RWPE2 (cell line): ENCODE measurements around the gene SMYD3.

Source experiments
- ATAC-seq: fragments of 200-7000 bp; cut with Tn5 transposase; 3 replicates; pipeline ENCODE4 v1.9.1; 2021; ENCODE audit warnings: low read depth
- DNase-seq: peaks from one replicate; pipeline ENCODE4 v3.0.0-alpha.2; 2020; ENCODE audit warnings: low spot score
- H3K27ac ChIP-seq: fragments of 450-650 bp; 2 replicates; pipeline ENCODE4 v1.5.1; 2017; ENCODE audit warnings: mild to moderate bottlenecking; ENCODE audit not compliant: poor library complexity, severe bottlenecking
- H3K27me3 ChIP-seq: fragments of 250-450 bp; sonication (Bioruptor Pico); 2 replicates; pipeline ENCODE4 v1.5.1; 2021; ENCODE audit warnings: mild to moderate bottlenecking, moderate library complexity; ENCODE audit not compliant: insufficient read depth, poor library complexity, severe bottlenecking
- H3K36me3 ChIP-seq: fragments of 250-450 bp; sonication (Bioruptor Pico); 2 replicates; pipeline ENCODE4 v1.5.1; 2020; ENCODE audit warnings: low read depth, mild to moderate bottlenecking, moderate library complexity
- H3K4me1 ChIP-seq: fragments of 250-450 bp; sonication (Bioruptor Pico); 2 replicates; pipeline ENCODE4 v1.5.1; 2021; ENCODE audit warnings: mild to moderate bottlenecking, moderate library complexity; ENCODE audit not compliant: insufficient read depth, poor library complexity, severe bottlenecking
- H3K4me3 ChIP-seq: fragments of 250-450 bp; sonication (Bioruptor Pico); 2 replicates; pipeline ENCODE4 v1.5.1; 2021; ENCODE audit warnings: mild to moderate bottlenecking, moderate library complexity; ENCODE audit not compliant: severe bottlenecking
- H3K9me3 ChIP-seq: fragments of 250-450 bp; sonication (Bioruptor Pico); 2 replicates; pipeline ENCODE4 v1.5.1; 2021; ENCODE audit warnings: mild to moderate bottlenecking, moderate library complexity; ENCODE audit not compliant: severe bottlenecking
- CTCF ChIP-seq: fragments of 450-650 bp; IDR thresholded peaks from one replicate; pipeline ENCODE4 v1.5.1; 2017; ENCODE audit warnings: mild to moderate bottlenecking, moderate library complexity; ENCODE audit not compliant: poor library complexity, severe bottlenecking

The SMYD3 gene

GRCh38 chr1:246300626-246301549, 206.2 kb downstream of the SMYD3 start:
- H3K27me3 ChIP-seq = no peaks in the 10 kb centered on the region
- no peaks in the 10 kb centered on the region for H3K9me3 ChIP-seq
- no peak for ATAC-seq
- TF ChIP-seq CTCF = no peak
- peaks cover 22% of the 10 kb centered on the region for H3K4me1 ChIP-seq
- no peak overlapping the region for H3K4me3 ChIP-seq
- no peak for DNase-seq
- no peak overlapping the region for H3K27ac ChIP-seq
- no peaks in the 10 kb centered on the region for H3K36me3 ChIP-seq

DNA sequence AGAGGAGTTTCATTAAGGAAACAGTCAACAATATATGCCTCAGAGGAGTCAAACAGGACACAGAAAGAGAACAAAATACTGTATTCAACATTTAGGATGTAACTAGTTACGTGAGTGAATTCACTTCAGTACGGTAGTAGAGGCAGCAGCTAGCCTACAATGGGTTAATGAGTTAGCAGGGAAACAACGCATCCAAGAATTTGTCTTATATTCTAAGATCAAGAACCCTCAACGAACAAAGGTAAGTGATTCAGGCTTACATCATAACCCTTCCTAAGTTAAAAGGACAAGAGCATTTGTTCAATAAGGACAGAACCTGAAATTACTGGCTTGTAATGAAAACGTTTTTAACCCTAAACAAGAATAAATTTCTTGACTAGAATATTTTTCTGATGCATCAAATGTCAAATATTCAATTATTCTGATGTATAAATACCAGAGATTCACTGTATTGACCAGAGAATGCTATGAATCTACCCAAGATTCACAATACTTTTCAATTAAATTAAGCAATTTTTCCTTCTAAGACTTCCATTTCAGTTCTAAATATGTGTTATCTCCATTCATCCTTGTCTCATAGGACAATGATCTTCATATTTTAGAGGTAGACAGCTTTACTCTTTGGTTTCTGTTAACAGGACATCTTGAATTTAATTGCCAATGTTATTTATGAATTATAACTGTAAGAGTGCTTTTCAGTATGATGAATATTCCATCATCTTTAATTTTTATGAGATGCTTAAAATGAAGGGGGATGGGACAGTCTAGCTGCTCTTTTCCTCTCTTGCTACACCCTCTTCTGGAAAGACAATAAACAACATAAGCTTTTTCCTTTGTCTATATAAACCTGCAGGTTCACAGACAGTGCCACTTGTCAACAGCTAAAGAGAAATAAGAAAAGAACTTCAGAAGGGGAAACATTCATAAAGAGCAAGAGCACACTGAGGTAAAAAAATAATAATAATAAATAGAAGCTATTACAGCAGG, 209.5 kb downstream of the SMYD3 start:
- Histone ChIP-seq H3K27me3 (no peaks in the 10 kb centered on the region), H3K4me3 (no peak overlapping the region), H3K4me1 (peaks cover 23% of the 10 kb centered on the region), H3K9me3 (no peaks in the 10 kb centered on the region), H3K27ac (peak overlapping the region; percentile 13), H3K36me3 (no peaks in the 10 kb centered on the region)
- no peak for DNase-seq
- ATAC-seq = peak; percentile 58; the same call in 2 of the 3 replicates
- no peak for TF ChIP-seq CTCF

DNA sequence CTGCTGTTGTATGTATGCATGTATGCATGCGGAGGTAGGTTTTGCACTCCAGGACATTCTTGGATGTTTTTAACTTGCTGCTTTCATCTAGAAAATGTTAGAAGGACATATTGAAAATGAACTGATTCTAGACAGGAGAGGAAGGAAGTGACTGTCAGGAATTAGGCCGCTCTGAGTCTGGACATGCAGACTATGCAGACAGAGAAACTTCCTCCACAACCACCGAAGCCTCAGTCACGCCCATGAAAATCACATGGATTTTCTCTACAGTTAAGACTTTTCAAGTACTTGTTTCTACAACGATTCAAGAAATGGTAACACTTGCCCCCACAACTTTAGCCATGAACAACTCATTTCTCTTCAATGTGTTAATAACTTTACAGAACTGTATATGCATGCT, 211.1 kb downstream of the SMYD3 start:
- Histone ChIP-seq H3K9me3 (no peaks in the 10 kb centered on the region), H3K27ac (no peak overlapping the region), H3K27me3 (no peaks in the 10 kb centered on the region), H3K36me3 (no peaks in the 10 kb centered on the region), H3K4me3 (no peak overlapping the region), H3K4me1 (peaks cover 23% of the 10 kb centered on the region)
- DNase-seq = no peak
- 0 out of 3 replicates have a peak, but pooled peaks have one; percentile 41 for ATAC-seq
- TF ChIP-seq CTCF = no peak

- no peak overlapping the region for H3K27ac ChIP-seq
- TF ChIP-seq CTCF = no peak
- no peak overlapping the region for H3K4me3 ChIP-seq
- ATAC-seq (no peak), DNase-seq (no peak)
- H3K9me3 ChIP-seq = no peaks in the 10 kb centered on the region
- H3K27me3 ChIP-seq = no peaks in the 10 kb centered on the region
- H3K36me3 ChIP-seq = no peaks in the 10 kb centered on the region
- H3K4me1 ChIP-seq = peaks cover 23% of the 10 kb centered on the region
Observed at GRCh38 chr1:246295340-246295739, 211.7 kb downstream of the SMYD3 start.
